ENCODE data around the gene ZNF181.

DNA sequence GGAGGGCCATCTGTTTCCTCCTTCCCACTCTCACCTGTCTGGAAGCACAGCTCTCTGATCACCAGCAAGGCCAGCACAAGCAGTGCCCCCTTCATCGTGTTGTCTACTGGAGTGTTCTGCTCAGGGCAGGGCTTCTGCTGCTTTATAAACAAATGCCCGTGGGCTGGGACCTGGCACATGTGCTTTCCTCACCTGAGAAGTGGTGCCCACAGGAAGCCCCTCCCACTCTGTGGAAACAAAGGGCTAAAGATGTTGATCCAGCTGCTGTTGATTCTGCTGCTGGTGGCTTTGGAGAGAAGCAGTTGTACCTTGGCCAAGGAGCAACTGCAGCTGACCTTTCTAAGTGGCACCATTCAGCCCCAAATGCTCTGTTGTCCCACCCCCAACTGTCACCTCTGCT, 26.4 kb upstream of the ZNF181 start:
- TF ChIP-seq, protein P1, sequence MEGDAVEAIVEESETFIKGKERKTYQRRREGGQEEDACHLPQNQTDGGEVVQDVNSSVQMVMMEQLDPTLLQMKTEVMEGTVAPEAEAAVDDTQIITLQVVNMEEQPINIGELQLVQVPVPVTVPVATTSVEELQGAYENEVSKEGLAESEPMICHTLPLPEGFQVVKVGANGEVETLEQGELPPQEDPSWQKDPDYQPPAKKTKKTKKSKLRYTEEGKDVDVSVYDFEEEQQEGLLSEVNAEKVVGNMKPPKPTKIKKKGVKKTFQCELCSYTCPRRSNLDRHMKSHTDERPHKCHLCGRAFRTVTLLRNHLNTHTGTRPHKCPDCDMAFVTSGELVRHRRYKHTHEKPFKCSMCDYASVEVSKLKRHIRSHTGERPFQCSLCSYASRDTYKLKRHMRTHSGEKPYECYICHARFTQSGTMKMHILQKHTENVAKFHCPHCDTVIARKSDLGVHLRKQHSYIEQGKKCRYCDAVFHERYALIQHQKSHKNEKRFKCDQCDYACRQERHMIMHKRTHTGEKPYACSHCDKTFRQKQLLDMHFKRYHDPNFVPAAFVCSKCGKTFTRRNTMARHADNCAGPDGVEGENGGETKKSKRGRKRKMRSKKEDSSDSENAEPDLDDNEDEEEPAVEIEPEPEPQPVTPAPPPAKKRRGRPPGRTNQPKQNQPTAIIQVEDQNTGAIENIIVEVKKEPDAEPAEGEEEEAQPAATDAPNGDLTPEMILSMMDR (conservative IDR thresholded peaks at IDR 0.05 in 1 of 2, IDR thresholded peaks at IDR 0.05 in 1 of 2; ENCODE audit: low read depth in 1 of 2, low read length in 2 of 2), result no peak
- no peak for TF ChIP-seq EZH2 (IDR thresholded peaks at IDR 0.05; ENCODE audit: low read length, missing control alignments)

Data from fibroblast of lung (primary cell).